Hematopoietic multipotent progenitor cell treated with erythropoietin and hydrocortisone succinate and interleukin-3 and kit ligand, for 17 days (in vitro differentiated cells): ENCODE data around the gene VASH1.
"Not testable (repeated sequence)": the region's sequence is repeated elsewhere in the genome, so short reads cannot be mapped to it uniquely, and the experiment has no call there.

Experiments
- DNase-seq: peaks from one replicate; pipeline ENCODE4 v3.0.0-alpha.2; 2015; ENCODE audit warnings: low spot score

Gene VASH1

GRCh38 chr14:76761136-76761959 lies at the start of gene VASH1:
Gene VASH1, plus strand, starts transcription at chr14:76761468. Its CDS starts 1,354 bp downstream, at chr14:76762822.
- no peak for DNase-seq

- no peak for DNase-seq
Observed at GRCh38 chr14:76713121-76713520, 48.1 kb upstream of the VASH1 start.

GRCh38 chr14:76714470-76714869 lies 46.8 kb upstream of the VASH1 start:
- DNase-seq: no peak

- DNase-seq: no peak
Observed at GRCh38 chr14:76715101-76715500, 46.2 kb upstream of the VASH1 start.

- no peak for DNase-seq
Observed at GRCh38 chr14:76715511-76716081, 45.7 kb upstream of the VASH1 start.

GRCh38 chr14:76716285-76716684 lies 45.0 kb upstream of the VASH1 start:
- DNase-seq: no peak

- DNase-seq: no peak
Observed at GRCh38 chr14:76717508-76718290, 43.6 kb upstream of the VASH1 start.

GRCh38 chr14:76718306-76719040 lies 42.8 kb upstream of the VASH1 start:
- DNase-seq: no peak

GRCh38 chr14:76719666-76720065 lies 41.6 kb upstream of the VASH1 start:
- DNase-seq: no peak

GRCh38 chr14:76720382-76720813 lies 40.9 kb upstream of the VASH1 start:
- no peak for DNase-seq

- not testable (repeated sequence) for DNase-seq
Observed at GRCh38 chr14:76721506-76721905, 39.8 kb upstream of the VASH1 start.

GRCh38 chr14:76724651-76725550 lies 36.4 kb upstream of the VASH1 start:
- DNase-seq: no peak

GRCh38 chr14:76726551-76726970 lies 34.7 kb upstream of the VASH1 start:
- no peak for DNase-seq

GRCh38 chr14:76727384-76727783 lies 33.9 kb upstream of the VASH1 start:
- DNase-seq: no peak

GRCh38 chr14:76727901-76728300 lies 33.4 kb upstream of the VASH1 start:
- no peak for DNase-seq

- no peak for DNase-seq
Observed at GRCh38 chr14:76729258-76729657, 32.0 kb upstream of the VASH1 start.

- no peak for DNase-seq
Observed at GRCh38 chr14:76729953-76730505, 31.2 kb upstream of the VASH1 start.

GRCh38 chr14:76734501-76734900 lies 26.8 kb upstream of the VASH1 start:
- not testable (repeated sequence) for DNase-seq

GRCh38 chr14:76736514-76736913 lies 24.8 kb upstream of the VASH1 start:
- DNase-seq: no peak

GRCh38 chr14:76741074-76741473 lies 20.2 kb upstream of the VASH1 start:
- DNase-seq: no peak

GRCh38 chr14:76742185-76742584 lies 19.1 kb upstream of the VASH1 start:
- DNase-seq: no peak
